Spleen (tissue), 7 donors: ENCODE results near the gene PDLIM3.

Experiments
- POLR2A ChIP-seq, 3 donors: fragments of 450-650 bp; IDR thresholded peaks; one replicate each; pipeline ENCODE4 v1.5.1; 2017; ENCODE audit warnings: antibody characterized with exemption in 3 of 3, mild to moderate bottlenecking in 1 of 3
- POLR2AphosphoS5 ChIP-seq, 3 donors: sonication (generic); formaldehyde crosslinking; IDR thresholded peaks; one replicate each; pipeline ENCODE4 v1.5.1; 2017; ENCODE audit warnings: antibody characterized with exemption in 3 of 3
- TF ChIP-seq, protein P1 (sequence below), 11 experiments: fragments of 200-600 bp in 7 of 11; fragments of 450-650 bp in 4 of 11; sonication (generic) in 4 of 11; IDR thresholded peaks in 8 of 11; conservative IDR thresholded peaks in 3 of 11; 1 replicate in 7 of 11; 2 replicates in 4 of 11; pipeline versions ENCODE4 v1.4.0 to v1.8.0; 2016 to 2021; ENCODE audit warnings: antibody characterized with exemption in 11 of 11, inconsistent platforms in 4 of 11, mild to moderate bottlenecking in 1 of 11
- donor health status: DM: no; HTN: no; CAD: no; lungs with moderate emphysema.
- donor health status: DM: no; HTN: no; CAD: no.
- donor health status: DM: no; HTN: no; CAD: no.

DNA sequence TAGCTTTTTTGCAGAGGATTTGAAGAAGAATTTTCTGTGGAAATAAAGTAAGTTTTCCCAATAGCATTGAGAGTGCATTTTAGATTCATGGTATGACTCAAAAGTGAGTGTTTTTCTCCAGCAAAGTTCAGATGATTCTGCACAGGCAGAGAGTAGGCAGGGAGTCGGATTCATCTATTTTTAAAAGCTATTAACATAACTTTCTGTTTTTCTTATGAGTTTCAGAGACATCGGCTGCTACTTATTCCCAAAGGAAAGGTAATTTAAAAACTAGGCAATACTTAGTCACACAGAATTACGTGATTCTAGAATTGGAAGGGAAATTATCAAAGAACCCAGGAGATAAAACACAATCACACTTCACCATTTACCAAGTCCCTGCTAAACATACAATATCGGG lies 68.2 kb downstream of the PDLIM3 start:
- TF ChIP-seq, protein P1, sequence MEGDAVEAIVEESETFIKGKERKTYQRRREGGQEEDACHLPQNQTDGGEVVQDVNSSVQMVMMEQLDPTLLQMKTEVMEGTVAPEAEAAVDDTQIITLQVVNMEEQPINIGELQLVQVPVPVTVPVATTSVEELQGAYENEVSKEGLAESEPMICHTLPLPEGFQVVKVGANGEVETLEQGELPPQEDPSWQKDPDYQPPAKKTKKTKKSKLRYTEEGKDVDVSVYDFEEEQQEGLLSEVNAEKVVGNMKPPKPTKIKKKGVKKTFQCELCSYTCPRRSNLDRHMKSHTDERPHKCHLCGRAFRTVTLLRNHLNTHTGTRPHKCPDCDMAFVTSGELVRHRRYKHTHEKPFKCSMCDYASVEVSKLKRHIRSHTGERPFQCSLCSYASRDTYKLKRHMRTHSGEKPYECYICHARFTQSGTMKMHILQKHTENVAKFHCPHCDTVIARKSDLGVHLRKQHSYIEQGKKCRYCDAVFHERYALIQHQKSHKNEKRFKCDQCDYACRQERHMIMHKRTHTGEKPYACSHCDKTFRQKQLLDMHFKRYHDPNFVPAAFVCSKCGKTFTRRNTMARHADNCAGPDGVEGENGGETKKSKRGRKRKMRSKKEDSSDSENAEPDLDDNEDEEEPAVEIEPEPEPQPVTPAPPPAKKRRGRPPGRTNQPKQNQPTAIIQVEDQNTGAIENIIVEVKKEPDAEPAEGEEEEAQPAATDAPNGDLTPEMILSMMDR (IDR thresholded peaks at IDR 0.05 in 8 of 11, conservative IDR thresholded peaks at IDR 0.05 in 3 of 11), result no peak
- TF ChIP-seq POLR2A (IDR thresholded peaks at IDR 0.05) (no peak), POLR2AphosphoS5 (IDR thresholded peaks at IDR 0.05) (no peak)
